Kidney (tissue), 14 donors: ENCODE data around the gene SLC39A9. TPM values are rescaled to one million over a fixed set of nuclear protein-coding genes. Genes with fewer than 3 reads are reported as not detected.

Experiments used
- DNase-seq, 5 donors: peaks; one replicate each; pipeline ENCODE4 v3.0.0-alpha.2; 2013 to 2020
- FAIRE-seq: peaks from 2 replicates; lab custom pipeline; 2012; peaks lifted over from hg19 to GRCh38; lab: Jason Lieb, UNC
- H3K27ac ChIP-seq, 2 donors: one replicate each; pipeline ENCODE4 v1.7.0; 2013; ENCODE audit warnings: low read depth in 2 of 2, low read length in 2 of 2, inconsistent platforms in 1 of 2
- H3K27me3 ChIP-seq: one replicate; pipeline ENCODE4 v1.7.1; 2013; ENCODE audit warnings: low read length, inconsistent platforms; ENCODE audit not compliant: control insufficient read depth, insufficient read depth
- H3K36me3 ChIP-seq, 3 donors: one replicate each; pipeline versions ENCODE4 v1.7.0 to v1.7.1; 2013; ENCODE audit warnings: low read length in 3 of 3, control low read depth in 1 of 3, inconsistent platforms in 1 of 3; ENCODE audit not compliant: insufficient read depth in 3 of 3, control insufficient read depth in 2 of 3
- H3K4me1 ChIP-seq, 3 donors: one replicate each; pipeline versions ENCODE4 v1.7.0 to v1.7.1; 2013; ENCODE audit warnings: low read length in 3 of 3, inconsistent platforms in 1 of 3, low read depth in 1 of 3; ENCODE audit not compliant: control insufficient read depth in 2 of 3, insufficient read depth in 2 of 3
- H3K4me3 ChIP-seq, 3 donors: one replicate each; pipeline versions ENCODE4 v1.7.0 to v1.8.1; 2013; ENCODE audit warnings: low read length in 3 of 3, control low read depth in 1 of 3, inconsistent platforms in 1 of 3
- H3K9ac ChIP-seq, 3 donors: one replicate each; pipeline versions ENCODE4 v1.7.0 to v1.7.1; 2013; ENCODE audit warnings: low read length in 3 of 3, control low read depth in 1 of 3, inconsistent platforms in 1 of 3
- H3K9me3 ChIP-seq, 3 donors: one replicate each; pipeline versions ENCODE4 v1.7.0 to v1.7.1; 2013; ENCODE audit warnings: low read length in 3 of 3, control low read depth in 1 of 3, inconsistent platforms in 1 of 3; ENCODE audit not compliant: control insufficient read depth in 2 of 3, insufficient read depth in 1 of 3
- CTCF ChIP-seq: IDR thresholded peaks from 3 replicates; pipeline ENCODE4 v1.5.1; 2012; ENCODE audit warnings: mild to moderate bottlenecking, moderate library complexity, borderline replicate concordance; ENCODE audit not compliant: insufficient read depth; ENCODE audit errors: extremely low read depth
- intact Hi-C: fragments of 100-400 bp; cut with DNase I; formaldehyde crosslinking; loops from one replicate; pipeline ENCODE4 v1.11.1; 2022
- polyA plus RNA-seq: library from polyadenylated mRNA; stranded (reverse); fragments of 350-450 nt; fragmentation: Illumina TruSeq; extraction: RNeasy Lipid Tissue Mini Kit (QIAGEN cat#74804); gene quantifications from one replicate; pipeline ENCODE4 v1.2.3, GENCODE V29; 2014; ENCODE audit warnings: low read depth, low replicate concordance; ENCODE audit not compliant: insufficient read depth
- total RNA-seq: library from RNA; stranded (reverse); fragmentation: NEBNext Ultra II Directional; extraction: Animal tissue kit (Norgen Biotek cat#: 25700); gene quantifications from one replicate; pipeline ENCODE4 v1.2.1, GENCODE V29; 2021
- donor health status: control.
- donor health status: control.
- donor health status: control.
- donor health status: control.
- donor health status: control.
- donor health status: DM: yes; HTN: yes; CAD: no.
- donor health status: Normal renal cell carcinoma (clear cell type).

SLC39A9 gene
- total and polyA plus RNA-seq, 2 donors from 2014 or later: 45.9 to 77.7 TPM

DNA sequence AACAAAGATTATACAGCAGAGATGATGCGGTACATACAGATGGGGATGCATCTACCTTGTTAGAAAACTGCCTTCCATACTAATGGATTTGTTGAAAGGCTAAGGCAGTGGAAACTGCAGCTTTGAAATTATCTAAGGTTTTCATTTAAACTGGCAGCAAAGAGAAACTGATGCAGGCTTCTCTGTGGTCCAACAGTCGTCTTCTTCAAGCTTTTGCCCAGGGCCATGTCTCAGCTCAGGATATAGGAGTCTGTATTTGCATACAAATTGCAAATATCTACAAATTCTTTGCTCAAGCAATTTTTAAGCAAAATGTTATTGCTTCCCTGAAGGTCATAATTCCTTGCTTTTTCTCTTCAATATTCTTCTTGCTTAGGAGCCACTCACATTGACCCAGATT, 34.1 kb upstream of the SLC39A9 start:
- Histone ChIP-seq H3K9me3 (no peaks in the 10 kb centered on the region), H3K4me1 (no peaks in the 10 kb centered on the region), H3K9ac (no peak overlapping the region), H3K27me3 (no peaks in the 10 kb centered on the region), H3K36me3 (no peaks in the 10 kb centered on the region), H3K27ac (no peak overlapping the region), H3K4me3 (no peak overlapping the region)
- no peak for TF ChIP-seq CTCF
- intact Hi-C loops: no loop called here
- no peak for FAIRE-seq
- no peak for DNase-seq

GRCh38 chr14:69366069-69366468, 32.4 kb upstream of the SLC39A9 start:
- FAIRE-seq (no peak), DNase-seq (no peak)
- Histone ChIP-seq H3K27ac (no peak overlapping the region), H3K9me3 (no peaks in the 10 kb centered on the region), H3K4me1 (no peaks in the 10 kb centered on the region), H3K9ac (no peak overlapping the region), H3K36me3 (no peaks in the 10 kb centered on the region), H3K27me3 (no peaks in the 10 kb centered on the region), H3K4me3 (no peak overlapping the region)
- no peak for TF ChIP-seq CTCF
- intact Hi-C loops: no loop called here

- TF ChIP-seq CTCF: no peak
- intact Hi-C loops: no loop called here
- no peak overlapping the region for H3K9ac ChIP-seq
- no peaks in the 10 kb centered on the region for H3K4me1 ChIP-seq
- H3K4me3 ChIP-seq: no peak overlapping the region
- no peak for DNase-seq
- no peak for FAIRE-seq
- no peaks in the 10 kb centered on the region for H3K36me3 ChIP-seq
- no peak overlapping the region for H3K27ac ChIP-seq
- no peaks in the 10 kb centered on the region for H3K9me3 ChIP-seq
- H3K27me3 ChIP-seq: no peaks in the 10 kb centered on the region
Observed at GRCh38 chr14:69366761-69367160, 31.7 kb upstream of the SLC39A9 start.

- H3K4me3 ChIP-seq: no peak overlapping the region
- no peak for TF ChIP-seq CTCF
- H3K9ac ChIP-seq: no peak overlapping the region
- no peak for FAIRE-seq
- H3K4me1 ChIP-seq: no peaks in the 10 kb centered on the region
- H3K27ac ChIP-seq: no peak overlapping the region
- no peaks in the 10 kb centered on the region for H3K36me3 ChIP-seq
- H3K9me3 ChIP-seq: no peaks in the 10 kb centered on the region
- intact Hi-C loops: no loop called here
- H3K27me3 ChIP-seq: no peaks in the 10 kb centered on the region
- DNase-seq: no peak
Observed at GRCh38 chr14:69368381-69368780, 30.1 kb upstream of the SLC39A9 start.
